GM12801 (cell line): Measurements from ENCODE around the gene SMIM45.

ENCODE experiments used
- CTCF ChIP-seq: IDR thresholded peaks from one replicate; pipeline ENCODE4 v1.5.1; 2011; ENCODE audit warnings: control low read depth; ENCODE audit not compliant: insufficient read length; ENCODE audit errors: extremely low read depth

The SMIM45 gene

GRCh38 chr22:41951898-41952474, at the start of gene SMIM45:
SMIM45 (plus strand) TSS chr22:41952150.
- TF ChIP-seq CTCF: no peak

GRCh38 chr22:41902932-41903421, 49.0 kb upstream of the SMIM45 start:
- TF ChIP-seq CTCF: no peak

- no peak for TF ChIP-seq CTCF
Observed at GRCh38 chr22:41904450-41905410, 47.2 kb upstream of the SMIM45 start.

GRCh38 chr22:41905411-41906202, 46.3 kb upstream of the SMIM45 start:
- no peak for TF ChIP-seq CTCF

GRCh38 chr22:41906822-41907221, 45.1 kb upstream of the SMIM45 start:
- TF ChIP-seq CTCF: no peak

- no peak for TF ChIP-seq CTCF
Observed at GRCh38 chr22:41907436-41908401, 44.2 kb upstream of the SMIM45 start.
